ENCODE results near the gene DLGAP4.
A peak's percentile ranks its signal among the peaks of the same experiment; 100 is the strongest.

DLGAP4 gene

GRCh38 chr20:36411861-36412454 lies 105.8 kb downstream of the DLGAP4 start:
- DNase-seq (ENCODE audit: low spot score): no peak

DNA sequence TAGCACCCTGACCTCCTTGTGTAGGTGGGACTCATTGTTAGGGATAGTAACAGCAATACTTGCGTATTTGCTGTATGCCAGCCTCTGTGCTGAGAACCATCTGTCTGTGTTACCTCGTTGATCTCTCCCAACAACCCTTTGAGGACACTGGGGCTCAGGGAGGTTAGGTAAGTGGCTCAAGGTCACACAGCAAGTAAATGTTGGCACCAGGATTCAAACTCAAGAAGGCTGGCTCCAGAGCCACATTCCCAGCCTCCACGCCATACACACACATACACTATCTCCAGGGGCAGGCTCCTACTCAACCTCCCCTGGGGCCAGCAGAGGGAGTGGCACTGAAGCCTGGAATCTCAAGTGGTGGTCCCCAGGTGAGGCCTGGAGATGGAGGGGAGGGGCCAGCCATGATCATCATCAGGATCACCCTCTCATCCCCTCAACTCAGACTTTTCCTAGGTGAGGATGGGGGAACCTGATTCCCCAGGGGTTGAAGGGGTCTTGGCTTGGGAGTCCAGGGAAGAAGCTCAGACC lies 109.4 kb downstream of the DLGAP4 start:
- no peak for DNase-seq (ENCODE audit: low spot score)

DNA sequence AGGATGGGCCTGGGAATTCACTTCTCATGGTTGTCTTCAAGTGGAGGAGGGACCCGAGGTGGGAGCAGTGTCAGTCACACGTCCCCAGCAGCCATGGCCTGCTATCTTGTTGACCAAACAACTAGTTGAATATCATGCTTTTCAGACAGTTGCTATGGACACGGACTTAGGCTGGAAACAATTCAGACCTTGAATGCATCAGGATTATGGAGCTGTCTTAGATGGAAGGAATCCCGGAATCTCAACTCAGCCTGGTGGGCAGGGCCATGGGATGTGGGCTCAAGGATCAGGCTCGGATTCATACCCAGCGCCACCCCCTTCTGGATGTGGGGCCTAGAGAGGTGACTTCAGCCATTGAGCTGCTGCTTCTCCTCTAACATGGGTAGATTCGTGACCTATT lies 112.6 kb downstream of the DLGAP4 start:
- DNase-seq (ENCODE audit: low spot score): no peak

DNA sequence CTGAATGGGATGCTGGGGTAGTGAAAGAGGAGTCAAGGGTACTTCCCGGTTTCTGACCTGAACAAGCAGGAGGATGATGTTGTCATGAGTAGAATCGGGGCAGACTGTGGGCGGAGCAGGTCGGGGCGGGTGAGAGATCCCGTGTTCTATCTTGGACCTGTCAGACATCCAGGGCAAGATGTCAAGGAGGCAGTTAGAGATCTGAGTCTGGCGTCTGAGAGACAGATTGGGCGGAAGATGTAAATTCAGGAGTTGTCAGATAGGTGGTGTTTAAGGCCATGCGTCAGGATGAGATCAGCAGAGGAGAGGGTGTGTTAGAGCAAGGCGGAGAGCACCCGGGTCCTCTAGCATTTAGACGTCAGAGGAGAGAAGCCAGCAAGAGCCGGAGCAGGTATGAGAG lies 115.5 kb downstream of the DLGAP4 start:
- DNase-seq (ENCODE audit: low spot score): no peak

- no peak for DNase-seq (ENCODE audit: low spot score)
Measured at GRCh38 chr20:36424314-36424713, 118.2 kb downstream of the DLGAP4 start.

- DNase-seq (ENCODE audit: low spot score): no peak
Measured at GRCh38 chr20:36425166-36425565, 119.0 kb downstream of the DLGAP4 start.

DNA sequence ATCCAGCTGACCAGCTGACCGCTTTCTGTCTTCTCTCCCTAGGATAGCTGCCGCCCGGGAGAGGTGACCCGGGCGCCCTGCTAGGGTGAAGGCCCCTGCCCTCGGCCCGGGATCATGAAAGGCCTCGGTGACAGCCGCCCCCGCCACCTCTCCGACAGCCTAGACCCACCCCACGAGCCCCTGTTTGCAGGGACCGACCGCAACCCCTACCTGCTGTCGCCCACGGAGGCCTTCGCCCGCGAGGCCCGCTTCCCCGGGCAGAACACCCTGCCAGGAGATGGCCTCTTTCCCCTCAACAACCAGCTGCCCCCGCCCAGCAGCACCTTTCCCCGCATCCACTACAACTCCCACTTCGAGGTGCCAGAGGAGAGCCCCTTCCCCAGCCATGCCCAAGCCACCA lies 125.5 kb downstream of the DLGAP4 start:
- no peak for DNase-seq (ENCODE audit: low spot score)

GRCh38 chr20:36432096-36432495 lies 126.0 kb downstream of the DLGAP4 start:
- no peak for DNase-seq (ENCODE audit: low spot score)

DNA sequence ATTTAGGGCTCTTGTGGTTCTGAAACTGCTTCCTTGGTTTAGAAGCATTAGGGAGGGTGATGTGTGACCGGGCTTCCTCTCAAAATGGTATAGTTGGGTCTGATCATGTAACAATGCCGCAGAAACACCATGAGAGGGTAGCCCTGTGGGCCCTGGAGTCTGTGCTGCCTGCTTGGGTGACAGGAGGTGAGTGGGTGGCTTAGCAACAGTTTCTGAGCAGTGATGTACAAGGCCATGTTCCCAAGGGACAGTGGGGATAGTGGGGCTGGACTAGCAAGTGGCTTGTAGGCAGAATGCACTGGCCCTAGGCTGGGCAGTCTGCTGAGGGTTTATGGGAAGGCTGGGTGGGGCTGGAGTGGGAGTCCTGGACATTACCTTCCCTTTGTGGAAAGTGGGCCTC lies 128.2 kb downstream of the DLGAP4 start:
- no peak for DNase-seq (ENCODE audit: low spot score)

DNA sequence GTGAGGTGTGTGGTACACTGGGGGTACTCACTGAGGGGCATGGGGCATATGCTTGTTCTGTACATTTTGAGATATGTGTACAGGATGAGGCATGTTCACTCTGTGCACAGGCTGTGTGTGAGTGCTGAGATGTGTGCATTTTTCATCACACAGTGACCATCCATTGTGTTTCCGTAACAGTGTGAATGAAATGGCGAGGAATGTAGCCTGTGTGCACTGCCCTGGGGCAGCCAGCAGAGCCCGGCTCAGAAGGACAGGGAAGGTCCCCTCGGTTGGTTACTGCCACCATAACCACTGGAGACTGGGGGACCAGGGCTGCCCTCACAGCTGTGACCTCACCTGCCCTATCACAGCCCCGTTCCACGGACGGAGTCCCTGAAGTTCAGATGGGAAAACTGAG lies 129.0 kb downstream of the DLGAP4 start:
- no peak for DNase-seq (ENCODE audit: low spot score)

- DNase-seq (ENCODE audit: low spot score): peak; percentile 83
Measured at GRCh38 chr20:36435592-36436541, 129.7 kb downstream of the DLGAP4 start.

DNA sequence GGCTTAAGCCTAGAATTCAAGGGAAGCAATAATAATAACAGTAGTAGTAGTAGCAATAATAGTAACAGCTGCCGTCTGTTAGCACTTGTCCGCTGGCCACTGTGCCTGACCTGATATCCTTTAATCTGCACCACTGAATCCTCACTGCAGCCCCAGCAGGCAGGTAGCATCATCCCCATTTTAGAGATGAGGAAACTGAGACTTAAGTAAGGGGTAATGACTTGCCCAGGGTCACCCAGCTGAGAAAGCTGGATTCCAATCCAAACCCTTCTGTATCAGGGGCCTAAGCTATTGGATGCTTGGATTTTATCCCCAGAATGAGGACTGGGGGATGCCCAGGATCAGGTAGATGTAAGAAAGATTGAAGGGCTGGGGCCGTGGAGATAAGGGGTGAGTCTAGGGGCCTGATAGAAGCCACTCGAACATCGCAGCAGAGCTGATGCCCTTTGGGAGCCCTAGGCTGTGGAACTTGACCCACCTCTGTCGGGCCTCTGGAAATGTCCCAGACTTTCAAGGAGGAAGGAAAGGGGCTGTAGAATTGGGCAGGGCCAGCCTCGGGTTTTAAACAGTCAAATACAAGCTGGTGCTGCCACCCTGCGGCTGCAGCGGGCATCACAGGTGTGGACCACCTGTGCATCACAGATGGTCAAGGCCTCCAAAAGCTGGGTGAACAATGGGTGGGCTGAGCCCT lies 133.0 kb downstream of the DLGAP4 start:
- DNase-seq (ENCODE audit: low spot score): peak; percentile 55

DNA sequence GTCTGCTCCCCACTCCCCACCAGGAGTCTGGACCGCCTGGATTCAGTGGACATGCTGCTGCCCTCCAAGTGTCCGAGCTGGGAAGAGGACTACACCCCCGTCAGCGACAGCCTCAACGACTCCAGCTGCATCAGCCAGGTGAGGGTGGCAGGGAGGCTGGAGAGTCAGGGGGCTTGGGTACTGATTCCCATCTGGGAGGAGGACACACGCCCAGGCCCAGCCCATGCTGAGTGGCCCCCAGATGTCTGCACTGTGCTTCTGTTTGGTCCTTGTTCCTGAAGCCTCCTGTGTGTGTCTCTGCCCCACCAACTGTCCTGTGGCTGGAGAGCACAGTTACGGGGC lies 133.6 kb downstream of the DLGAP4 start:
- DNase-seq (ENCODE audit: low spot score): no peak

DNA sequence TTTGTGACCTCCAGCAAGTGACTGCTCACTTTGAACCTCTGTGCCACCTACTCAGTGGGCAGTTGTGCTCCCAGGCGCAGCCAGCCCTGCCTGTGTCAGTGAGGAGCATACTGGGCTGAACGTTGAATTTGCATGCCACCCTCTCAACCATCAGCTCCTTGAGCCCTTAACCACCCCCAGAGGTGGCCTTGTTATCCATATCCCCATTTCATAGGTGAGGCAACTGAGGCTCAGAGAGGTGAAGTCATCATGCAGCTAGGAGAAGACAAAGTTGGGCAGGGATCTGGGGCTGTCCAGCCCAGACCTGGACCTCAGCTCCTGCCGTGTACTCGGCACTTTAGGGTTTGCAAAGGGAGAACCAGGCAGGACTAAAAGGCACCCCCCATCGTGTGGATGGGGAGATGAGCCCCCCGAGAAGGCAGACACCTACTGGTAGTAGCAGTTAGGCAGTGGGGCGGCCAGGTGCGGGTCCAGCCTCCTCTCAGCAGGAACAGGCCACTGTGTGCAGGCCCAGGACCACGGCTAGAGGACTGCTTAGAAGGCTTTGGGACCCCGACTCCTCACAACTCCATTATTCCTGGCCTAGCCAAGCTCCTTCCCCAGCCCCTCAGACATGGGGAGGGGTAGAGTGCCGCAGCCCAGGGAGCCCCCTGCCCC lies 134.4 kb downstream of the DLGAP4 start:
- DNase-seq (ENCODE audit: low spot score): no peak

- no peak for DNase-seq (ENCODE audit: low spot score)
Measured at GRCh38 chr20:36441027-36441414, 134.9 kb downstream of the DLGAP4 start.

DNA sequence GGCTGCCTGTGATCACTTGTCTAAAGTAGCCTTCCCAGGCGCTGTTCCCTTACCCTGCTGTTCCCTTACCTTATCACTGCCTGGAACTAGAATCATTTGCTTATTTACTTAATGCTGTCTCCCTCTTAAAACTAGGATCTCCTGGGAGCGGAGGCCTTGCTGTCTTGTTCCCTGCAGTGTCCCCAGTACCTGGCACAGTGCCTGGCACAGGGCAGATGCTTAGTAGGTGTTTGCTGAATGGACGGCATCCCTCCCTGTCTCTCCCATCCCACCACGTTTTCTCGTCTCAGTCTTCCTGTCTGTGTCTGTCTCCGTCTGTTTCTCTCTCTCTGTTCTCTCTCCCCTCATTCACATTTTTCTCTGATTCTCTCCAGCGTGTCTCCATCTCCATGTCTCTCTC lies 135.3 kb downstream of the DLGAP4 start:
- no peak for DNase-seq (ENCODE audit: low spot score)

- no peak for DNase-seq (ENCODE audit: low spot score)
Measured at GRCh38 chr20:36445847-36446246, 139.7 kb downstream of the DLGAP4 start.

DNA sequence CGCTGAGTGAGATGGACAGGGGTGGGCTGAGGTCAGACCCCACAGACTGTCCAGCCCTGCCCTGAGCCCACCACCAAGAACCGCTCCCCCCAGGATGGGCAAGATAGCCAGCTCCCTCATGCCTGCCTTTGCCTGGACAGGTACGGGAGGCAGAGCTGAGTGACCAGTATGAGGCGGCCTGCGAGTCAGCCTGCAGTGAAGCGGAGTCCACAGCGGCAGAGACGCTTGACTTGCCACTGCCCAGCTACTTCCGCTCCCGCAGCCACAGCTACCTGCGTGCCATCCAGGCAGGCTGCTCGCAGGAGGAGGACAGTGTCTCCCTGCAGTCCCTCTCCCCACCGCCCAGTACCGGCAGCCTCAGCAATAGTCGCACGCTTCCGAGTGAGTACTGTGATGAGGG lies 140.4 kb downstream of the DLGAP4 start:
- no peak for DNase-seq (ENCODE audit: low spot score)

- no peak for DNase-seq (ENCODE audit: low spot score)
Measured at GRCh38 chr20:36447101-36447500, 141.0 kb downstream of the DLGAP4 start.

DNA sequence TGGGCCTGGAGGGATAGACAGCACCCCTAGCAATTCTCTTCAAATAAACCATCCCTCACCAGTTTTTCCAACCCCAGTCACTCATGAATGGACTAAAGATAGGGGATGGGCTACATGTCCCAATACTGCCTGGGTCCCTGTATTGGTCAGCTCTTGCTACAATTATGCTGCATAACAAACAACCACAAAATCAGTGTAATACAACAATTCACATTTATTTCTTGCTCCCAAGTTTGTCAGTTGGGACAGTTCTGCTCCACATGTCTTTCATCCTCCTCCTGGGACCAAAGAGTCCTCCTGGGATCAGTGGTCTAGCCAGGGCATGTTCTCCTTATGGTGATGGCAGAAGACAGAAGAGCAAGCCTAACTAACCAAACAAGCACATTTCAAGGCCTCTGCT lies 143.5 kb downstream of the DLGAP4 start:
- no peak for DNase-seq (ENCODE audit: low spot score)

- DNase-seq (ENCODE audit: low spot score): no peak
Measured at GRCh38 chr20:36454332-36454697, 148.2 kb downstream of the DLGAP4 start.

GRCh38 chr20:36454698-36455427 lies 148.7 kb downstream of the DLGAP4 start:
- no peak for DNase-seq (ENCODE audit: low spot score)

All from CD4-positive, alpha-beta T cell treated with Interleukin-6 at 100 ng/mL for 8 hours (primary cell).